Neural cell (in vitro differentiated cells): ENCODE results near the gene OGFOD1.

ENCODE experiments used
- CTCF ChIP-seq: fragments of 450-650 bp; IDR thresholded peaks from 2 replicates; pipeline ENCODE4 v1.5.1; 2014; ENCODE audit warnings: antibody characterized with exemption, mild to moderate bottlenecking, moderate library complexity; ENCODE audit not compliant: poor library complexity, severe bottlenecking
- EZH2 ChIP-seq: fragments of 200-600, 300-800 bp; shearing (Covaris generic), sonication (generic); IDR thresholded peaks from 2 replicates; pipeline ENCODE4 v1.6.1; 2014; ENCODE audit warnings: antibody characterized with exemption, low read length, borderline replicate concordance, mild to moderate bottlenecking; ENCODE audit not compliant: insufficient read depth, poor library complexity, severe bottlenecking
- POLR2AphosphoS5 ChIP-seq: IDR thresholded peaks from 2 replicates; pipeline ENCODE4 v1.6.1; 2012
- RAD21 ChIP-seq: fragments of 450-650 bp; conservative IDR thresholded peaks from 2 replicates; pipeline ENCODE4 v1.6.1; 2014; ENCODE audit warnings: antibody characterized with exemption, mild to moderate bottlenecking, moderate library complexity
- REST ChIP-seq: IDR thresholded peaks from 2 replicates; pipeline ENCODE4 v1.6.1; 2012; ENCODE audit warnings: borderline replicate concordance

DNA sequence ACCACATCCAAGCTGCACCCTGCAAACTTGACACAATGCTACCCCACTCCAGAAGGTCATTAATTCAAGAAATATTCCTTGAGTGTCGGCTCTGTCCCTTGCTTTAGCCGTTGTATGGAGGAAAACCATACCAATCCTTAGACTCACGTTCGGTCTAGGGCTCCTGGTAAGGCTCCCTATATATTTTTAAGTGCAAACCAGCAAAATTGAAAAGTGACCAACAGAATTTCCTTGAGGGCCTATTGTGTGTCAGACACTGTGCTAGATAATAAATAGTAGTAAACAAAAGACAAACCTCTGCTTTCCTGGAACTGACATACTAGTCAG lies 68.9 kb downstream of the OGFOD1 start:
- TF ChIP-seq CTCF = no peak
- no peak for TF ChIP-seq RAD21
- no peak for TF ChIP-seq POLR2AphosphoS5
- no peak for TF ChIP-seq REST
- TF ChIP-seq EZH2 = no peak
